H1 (cell line): ENCODE data around the gene THADA. TPM values are rescaled to one million over a fixed set of nuclear protein-coding genes. Genes with fewer than 3 reads are reported as not detected.
A peak's percentile ranks its signal among the peaks of the same experiment; 100 is the strongest.

Experiments
- CTCF ChIA-PET: fragments of 300-600 bp; sonication (Branson Sonifier 250); formaldehyde crosslinking; loops from one replicate; lab custom pipeline; 2021; ENCODE audit not compliant: partially characterized antibody; lab: Charles Lee
- POLR2A ChIA-PET: fragments of 300-600 bp; sonication (Branson Sonifier 250); formaldehyde crosslinking; loops from one replicate; lab custom pipeline; 2021; ENCODE audit warnings: inconsistent platforms; ENCODE audit not compliant: partially characterized antibody; lab: Charles Lee
- DNase-seq, 2 experiments: peaks; one replicate each; pipeline versions ENCODE4 v3.0.0 to v3.0.0-alpha.2; 2010 to 2022; ENCODE audit warnings: low spot score in 2 of 2, low read depth in 1 of 2, mixed read lengths in 1 of 2
- FAIRE-seq: peaks from 2 replicates; lab custom pipeline; 2011; peaks lifted over from hg19 to GRCh38; lab: Jason Lieb, UNC
- H2AFZ ChIP-seq: 2 replicates; pipeline ENCODE4 v1.8.1; 2012; ENCODE audit warnings: low read length, inconsistent platforms
- H2AK5ac ChIP-seq: 2 replicates; pipeline ENCODE4 v1.6.1; 2013; ENCODE audit warnings: low read depth, low read length
- H2BK120ac ChIP-seq: replicated peaks from 2 replicates; pipeline ENCODE3; 2013; ENCODE audit warnings: low read depth, low read length, inconsistent platforms
- H2BK12ac ChIP-seq: 2 replicates; pipeline ENCODE4 v1.6.1; 2013; ENCODE audit warnings: low read depth, low read length
- H2BK15ac ChIP-seq: 2 replicates; pipeline ENCODE4 v1.6.1; 2013; ENCODE audit warnings: low read length
- H2BK20ac ChIP-seq: 2 replicates; pipeline ENCODE4 v1.6.1; 2013; ENCODE audit warnings: low read length
- H2BK5ac ChIP-seq: 2 replicates; pipeline ENCODE4 v1.6.1; 2013; ENCODE audit warnings: low read depth, low read length
- H3K14ac ChIP-seq: 2 replicates; pipeline ENCODE4 v1.6.1; 2013; ENCODE audit warnings: inconsistent platforms; ENCODE audit not compliant: insufficient read length
- H3K18ac ChIP-seq: 2 replicates; pipeline ENCODE4 v1.6.1; 2013; ENCODE audit warnings: low read length; ENCODE audit errors: extremely low read depth
- H3K23ac ChIP-seq: 2 replicates; pipeline ENCODE4 v1.6.1; 2013; ENCODE audit warnings: inconsistent platforms; ENCODE audit not compliant: insufficient read length
- H3K23me2 ChIP-seq: 2 replicates; pipeline ENCODE4 v1.6.1; 2013; ENCODE audit warnings: low read depth, low read length
- H3K27ac ChIP-seq: 2 replicates; pipeline ENCODE4 v1.6.1; 2011; ENCODE audit warnings: low read depth, low read length, inconsistent platforms
- H3K27me3 ChIP-seq, 4 experiments: replicated peaks in 1 of 4; 1 replicate in 1 of 4; 2 replicates in 3 of 4; pipeline versions ENCODE4 v1.6.1 to v1.8.1; 2011 to 2013; ENCODE audit warnings: low read length in 3 of 4, mild to moderate bottlenecking in 3 of 4, inconsistent platforms in 2 of 4, mixed read lengths in 2 of 4, moderate library complexity in 1 of 4; ENCODE audit not compliant: control insufficient read depth in 3 of 4, insufficient read depth in 3 of 4; ENCODE audit errors: extremely low read depth in 1 of 4
- H3K36me3 ChIP-seq, 4 experiments: 2 replicates each; pipeline versions ENCODE4 v1.6.1 to v1.8.1; 2011 to 2013; ENCODE audit warnings: mild to moderate bottlenecking in 4 of 4, low read length in 3 of 4, moderate library complexity in 2 of 4, control low read depth in 1 of 4, inconsistent platforms in 1 of 4; ENCODE audit not compliant: insufficient read depth in 4 of 4, control insufficient read depth in 2 of 4
- H3K4ac ChIP-seq: replicated peaks from 2 replicates; pipeline ENCODE3; 2013; ENCODE audit warnings: low read length, low read depth, mixed read lengths, inconsistent platforms; ENCODE audit not compliant: insufficient read length
- H3K4me1 ChIP-seq, 4 experiments: replicated peaks in 1 of 4; 1 replicate in 1 of 4; 2 replicates in 3 of 4; pipeline versions ENCODE4 v1.6.1 to v1.8.1; 2011 to 2013; ENCODE audit warnings: low read length in 3 of 4, inconsistent platforms in 2 of 4, mixed read lengths in 1 of 4; ENCODE audit not compliant: insufficient read depth in 4 of 4, control insufficient read depth in 3 of 4
- H3K4me2 ChIP-seq, 2 experiments: 2 replicates each; pipeline versions ENCODE4 v1.6.1 to v1.8.1; 2011 to 2013; ENCODE audit warnings: low read depth in 2 of 2, low read length in 2 of 2, control low read depth in 1 of 2, inconsistent platforms in 1 of 2, mild to moderate bottlenecking in 1 of 2; ENCODE audit not compliant: insufficient read depth in 1 of 2
- H3K4me3 ChIP-seq, 4 experiments: fragments of 200-600, 300-600 bp in 1 of 4; sonication (generic), shearing (Covaris generic), sonication (Bioruptor Twin) in 1 of 4; 2 replicates each; pipeline versions ENCODE4 v1.5.1 to v1.8.1; 2011 to 2016; ENCODE audit warnings: low read length in 4 of 4, low read depth in 3 of 4, control low read depth in 2 of 4, inconsistent platforms in 2 of 4, mild to moderate bottlenecking in 2 of 4, mixed read lengths in 1 of 4, moderate library complexity in 1 of 4; ENCODE audit not compliant: insufficient read depth in 2 of 4; ENCODE audit errors: extremely low read depth in 1 of 4
- H3K56ac ChIP-seq: replicated peaks from 2 replicates; pipeline ENCODE3; 2013; ENCODE audit warnings: low read depth, mild to moderate bottlenecking, mixed read lengths, low read length, inconsistent platforms; ENCODE audit not compliant: insufficient read length
- H3K79me1 ChIP-seq: 2 replicates; pipeline ENCODE4 v1.6.1; 2013; ENCODE audit warnings: low read depth, low read length, control low read depth
- H3K79me2 ChIP-seq, 2 experiments: 2 replicates each; pipeline versions ENCODE4 v1.6.1 to v1.8.1; 2012 to 2013; ENCODE audit warnings: low read length in 2 of 2, mild to moderate bottlenecking in 2 of 2, inconsistent platforms in 1 of 2; ENCODE audit not compliant: insufficient read depth in 2 of 2, control insufficient read depth in 1 of 2
- H3K9ac ChIP-seq, 4 experiments: replicated peaks in 1 of 4; 1 replicate in 1 of 4; 2 replicates in 3 of 4; pipeline versions ENCODE4 v1.6.1 to v1.8.1; 2011 to 2013; ENCODE audit warnings: low read depth in 3 of 4, low read length in 3 of 4, control low read depth in 2 of 4, mild to moderate bottlenecking in 2 of 4, moderate library complexity in 2 of 4, inconsistent platforms in 1 of 4; ENCODE audit errors: extremely low read depth in 1 of 4
- H3K9me3 ChIP-seq, 2 experiments: 2 replicates each; pipeline versions ENCODE4 v1.6.1 to v1.8.1; 2012 to 2013; ENCODE audit warnings: mild to moderate bottlenecking in 2 of 2, moderate library complexity in 2 of 2, control low read depth in 1 of 2, inconsistent platforms in 1 of 2, low read depth in 1 of 2, low read length in 1 of 2, mixed read lengths in 1 of 2; ENCODE audit not compliant: insufficient read depth in 2 of 2
- H4K20me1 ChIP-seq, 2 experiments: replicated peaks in 1 of 2; 2 replicates each; pipeline versions ENCODE3 to v1.8.1; 2011 to 2013; ENCODE audit warnings: inconsistent platforms in 2 of 2, low read length in 2 of 2, mild to moderate bottlenecking in 1 of 2; ENCODE audit not compliant: insufficient read depth in 2 of 2, control insufficient read depth in 1 of 2
- H4K5ac ChIP-seq: 2 replicates; pipeline ENCODE4 v1.6.1; 2013; ENCODE audit warnings: low read length, low read depth, mixed read lengths, inconsistent platforms; ENCODE audit not compliant: insufficient read length
- H4K8ac ChIP-seq: 2 replicates; pipeline ENCODE4 v1.8.0; 2013; ENCODE audit warnings: mild to moderate bottlenecking, moderate library complexity, low read length, inconsistent platforms; ENCODE audit not compliant: insufficient read depth; ENCODE audit errors: extremely low read depth
- H4K91ac ChIP-seq: replicated peaks from 2 replicates; pipeline ENCODE3; 2013; ENCODE audit warnings: low read length, mixed read lengths, inconsistent platforms; ENCODE audit not compliant: insufficient read length
- EZH2 ChIP-seq: fragments of 200-600 bp; sonication (generic); IDR thresholded peaks from 2 replicates; pipeline ENCODE4 v1.7.1; 2012; ENCODE audit warnings: low read depth, mild to moderate bottlenecking, moderate library complexity, low read length, inconsistent platforms; ENCODE audit not compliant: severe bottlenecking
- GABPA ChIP-seq: IDR thresholded peaks from 2 replicates; pipeline ENCODE4 v1.6.1; 2011; ENCODE audit warnings: mild to moderate bottlenecking, low read length, moderate library complexity, borderline replicate concordance; ENCODE audit not compliant: insufficient read depth
- GTF2F1 ChIP-seq: IDR thresholded peaks from 2 replicates; pipeline ENCODE4 v1.6.1; 2012; ENCODE audit warnings: low read depth, low read length, improper control_type of control experiment, borderline replicate concordance
- MAFK ChIP-seq: IDR thresholded peaks from 2 replicates; pipeline ENCODE4 v1.6.1; 2012; ENCODE audit warnings: low read depth, mild to moderate bottlenecking, improper control_type of control experiment, low read length
- POLR2A ChIP-seq, 2 experiments: IDR thresholded peaks; 1 replicate in 1 of 2; 2 replicates in 1 of 2; pipeline ENCODE4 v1.6.1; 2011; ENCODE audit warnings: low read depth in 2 of 2, low read length in 2 of 2, mild to moderate bottlenecking in 2 of 2; ENCODE audit errors: control extremely low read depth in 1 of 2
- WGBS, 2 experiments: shearing (Covaris generic) in 1 of 2; methylation state at CpG; one replicate each; pipeline versions ENCODE4 v1.1.6 to v1.1.7; 2013 to 2015; ENCODE audit warnings: low lambda C conversion rate in 2 of 2, mixed read lengths in 2 of 2, inconsistent platforms in 1 of 2, low coverage in 1 of 2, missing lambda C conversion rate in 1 of 2; ENCODE audit not compliant: insufficient replicate concordance in 2 of 2, insufficient coverage in 1 of 2, insufficient read length in 1 of 2; ENCODE audit errors: extremely low coverage in 1 of 2, missing lambda C conversion rate in 1 of 2; 5-methylcytosine and 5-hydroxymethylcytosine counted together
- polyA plus RNA-seq, 7 experiments: library from polyadenylated mRNA; depleted of rRNA in 3 of 7; stranded (reverse) in 5 of 7; unstranded in 2 of 7; fragments of >200 nt in 5 of 7; fragments of 200-250 nt in 2 of 7; gene quantifications; 1 replicate in 5 of 7; 2 replicates in 1 of 7; 4 replicates in 1 of 7; pipeline versions ENCODE4 v1.2.1 to v1.2.3, GENCODE V29; 2011 to 2013; ENCODE audit warnings: missing spikeins in 2 of 7, mixed read lengths in 2 of 7
- total RNA-seq: library from RNA; stranded (reverse); fragmentation: NEBNext Ultra II Directional; extraction: Animal tissue kit (Norgen Biotek cat#: 25700); gene quantifications from 2 replicates; pipeline ENCODE4 v1.2.1, GENCODE V29; 2021
- TF ChIP-seq, protein P1 (sequence below), 3 experiments: IDR thresholded peaks; 1 replicate in 2 of 3; 2 replicates in 1 of 3; pipeline versions ENCODE4 v1.5.1 to v1.6.1; 2011; ENCODE audit warnings: low read length in 3 of 3, mild to moderate bottlenecking in 3 of 3, inconsistent platforms in 2 of 3, low read depth in 1 of 3, moderate library complexity in 1 of 3; ENCODE audit not compliant: insufficient read depth in 1 of 3; ENCODE audit errors: control extremely low read depth in 1 of 3
- TF ChIP-seq, protein P2 (sequence below): IDR thresholded peaks from 2 replicates; pipeline ENCODE4 v1.6.1; 2012; ENCODE audit warnings: low read length, inconsistent platforms

Gene THADA
- total and polyA plus RNA-seq, 2 of the 8 experiments (the other 6 are each of a cell fraction or from before 2014, with no cell fraction given), result 22.4 to 26.8 TPM

DNA sequence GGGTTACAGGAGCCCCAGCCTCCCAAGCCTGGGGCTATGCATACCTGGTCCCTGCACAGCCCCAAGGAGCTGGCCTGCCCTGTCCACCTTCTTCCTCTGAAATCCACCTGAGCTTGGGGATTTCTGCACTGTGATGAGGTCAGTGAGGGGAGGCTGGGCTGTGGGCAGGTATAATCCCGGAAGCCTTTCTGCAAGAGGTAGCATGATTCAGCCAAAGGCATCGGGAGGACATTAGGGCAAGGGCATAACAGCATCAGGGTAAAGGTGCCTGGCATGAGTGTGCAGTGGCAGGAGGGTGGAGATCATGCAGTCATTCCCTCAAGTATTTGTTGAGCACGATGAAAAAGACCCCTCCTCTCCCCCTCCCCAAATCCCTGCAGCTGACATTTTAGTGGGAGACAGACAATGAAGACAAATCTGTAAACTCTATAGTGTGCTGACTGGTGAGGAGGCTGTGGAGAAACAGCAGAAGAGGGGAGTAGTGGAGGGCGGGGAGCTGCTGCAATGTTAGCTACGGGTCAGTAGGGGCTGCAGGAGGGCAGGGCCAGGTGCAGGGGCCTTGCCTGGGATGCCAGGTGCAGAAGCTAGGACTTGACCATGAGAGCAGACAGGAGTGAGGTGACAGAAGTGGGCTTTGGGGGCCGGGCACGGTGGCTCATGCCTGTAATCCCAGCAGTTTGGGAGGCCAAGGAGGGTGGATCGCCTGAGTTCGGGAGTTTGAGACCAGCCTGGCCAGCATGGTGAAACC is 388.1 kb downstream of the THADA start:
- FAIRE-seq, result no peak
- H3K36me3 ChIP-seq, result no peaks in the 10 kb centered on the region
- H3K9ac ChIP-seq, result no peak overlapping the region
- H2AK5ac ChIP-seq, result peak overlapping the region; percentile 59; the same call in 1 of the 2 replicates
- H3K4me2 ChIP-seq, result no peak overlapping the region; a peak in 1 of 4 replicates
- peak overlapping the region; percentile 87 for H3K4ac ChIP-seq
- DNase-seq, result no peak
- ChIA-PET CTCF (interaction anchor here (0.7 to 8.8 kb wide), 31 partner anchors 9 to 359 kb away, joined by 3 to 65 read pairs (median 4); partner anchors contain the start of gene ZFP36L2), POLR2A (interaction anchor here (1.6 to 4.9 kb wide), 4 partner anchors 10 to 30 kb away, joined by 4 to 30 read pairs (median 6); partner anchors contain the start of gene ZFP36L2)
- H3K79me1 ChIP-seq, result no peaks in the 10 kb centered on the region
- H3K56ac ChIP-seq, result no peak overlapping the region
- no peak overlapping the region; the same call in 1 of the 2 replicates for H3K18ac ChIP-seq
- 68% methylated on average over 9 of the region's 9 CpGs; no CpG with 5 or more reads in 1 of the 2 experiments for WGBS, 2 experiments
- peak overlapping the region; percentile 3 for H2BK120ac ChIP-seq
- no peak overlapping the region for H3K14ac ChIP-seq
- no peak overlapping the region; the same call in 1 of the 2 replicates for H4K8ac ChIP-seq
- peak overlapping the region; percentile 62 for H4K91ac ChIP-seq
- no peaks in the 10 kb centered on the region for H3K27me3 ChIP-seq
- H4K20me1 ChIP-seq, result no peaks in the 10 kb centered on the region
- H2BK5ac ChIP-seq, result 0 out of 2 replicates have a peak overlapping the region, but pooled peaks have one; percentile 28
- H3K27ac ChIP-seq, result no peak overlapping the region
- H2AFZ ChIP-seq, result no peak overlapping the region
- no peak overlapping the region for H3K23ac ChIP-seq
- H2BK20ac ChIP-seq, result peak overlapping the region; percentile 63
- no peak overlapping the region for H4K5ac ChIP-seq
- H2BK12ac ChIP-seq, result peak overlapping the region; percentile 93; the same call in 1 of the 2 replicates
- no peaks in the 10 kb centered on the region for H3K23me2 ChIP-seq
- no peaks in the 10 kb centered on the region for H3K79me2 ChIP-seq
- peaks cover 0 to 9% (median 3%) of the 10 kb centered on the region in 4 experiments; a peak in 3 of 7 replicates for H3K4me1 ChIP-seq
- no peaks in the 10 kb centered on the region for H3K9me3 ChIP-seq
- H2BK15ac ChIP-seq, result peak overlapping the region; percentile 25; the same call in 1 of the 2 replicates
- no peak overlapping the region for H3K4me3 ChIP-seq
- TF ChIP-seq, protein P1, sequence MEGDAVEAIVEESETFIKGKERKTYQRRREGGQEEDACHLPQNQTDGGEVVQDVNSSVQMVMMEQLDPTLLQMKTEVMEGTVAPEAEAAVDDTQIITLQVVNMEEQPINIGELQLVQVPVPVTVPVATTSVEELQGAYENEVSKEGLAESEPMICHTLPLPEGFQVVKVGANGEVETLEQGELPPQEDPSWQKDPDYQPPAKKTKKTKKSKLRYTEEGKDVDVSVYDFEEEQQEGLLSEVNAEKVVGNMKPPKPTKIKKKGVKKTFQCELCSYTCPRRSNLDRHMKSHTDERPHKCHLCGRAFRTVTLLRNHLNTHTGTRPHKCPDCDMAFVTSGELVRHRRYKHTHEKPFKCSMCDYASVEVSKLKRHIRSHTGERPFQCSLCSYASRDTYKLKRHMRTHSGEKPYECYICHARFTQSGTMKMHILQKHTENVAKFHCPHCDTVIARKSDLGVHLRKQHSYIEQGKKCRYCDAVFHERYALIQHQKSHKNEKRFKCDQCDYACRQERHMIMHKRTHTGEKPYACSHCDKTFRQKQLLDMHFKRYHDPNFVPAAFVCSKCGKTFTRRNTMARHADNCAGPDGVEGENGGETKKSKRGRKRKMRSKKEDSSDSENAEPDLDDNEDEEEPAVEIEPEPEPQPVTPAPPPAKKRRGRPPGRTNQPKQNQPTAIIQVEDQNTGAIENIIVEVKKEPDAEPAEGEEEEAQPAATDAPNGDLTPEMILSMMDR (IDR thresholded peaks at IDR 0.05; ENCODE audit: control extremely low read depth in 1 of 3, insufficient read depth in 1 of 3, low read depth in 1 of 3, low read length in 3 of 3), result peak; percentile 57 to 85 (median 70)
- TF ChIP-seq, protein P2, sequence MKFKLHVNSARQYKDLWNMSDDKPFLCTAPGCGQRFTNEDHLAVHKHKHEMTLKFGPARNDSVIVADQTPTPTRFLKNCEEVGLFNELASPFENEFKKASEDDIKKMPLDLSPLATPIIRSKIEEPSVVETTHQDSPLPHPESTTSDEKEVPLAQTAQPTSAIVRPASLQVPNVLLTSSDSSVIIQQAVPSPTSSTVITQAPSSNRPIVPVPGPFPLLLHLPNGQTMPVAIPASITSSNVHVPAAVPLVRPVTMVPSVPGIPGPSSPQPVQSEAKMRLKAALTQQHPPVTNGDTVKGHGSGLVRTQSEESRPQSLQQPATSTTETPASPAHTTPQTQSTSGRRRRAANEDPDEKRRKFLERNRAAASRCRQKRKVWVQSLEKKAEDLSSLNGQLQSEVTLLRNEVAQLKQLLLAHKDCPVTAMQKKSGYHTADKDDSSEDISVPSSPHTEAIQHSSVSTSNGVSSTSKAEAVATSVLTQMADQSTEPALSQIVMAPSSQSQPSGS, result no peak
- TF ChIP-seq EZH2, result no peak
- no peak for TF ChIP-seq GABPA
- no peak for TF ChIP-seq GTF2F1
- TF ChIP-seq MAFK, result no peak
- TF ChIP-seq POLR2A (IDR thresholded peaks at IDR 0.05; ENCODE audit: control extremely low read depth in 1 of 2, low read depth in 2 of 2, low read length in 2 of 2), result no peak
